ENCODE measurements around the gene MRC1. TPM values are rescaled to one million over a fixed set of nuclear protein-coding genes. Genes with fewer than 3 reads are reported as not detected.

MRC1 gene
- total RNA-seq, 4 donors from 2014 or later = 3.3 to 9.8 (median 5.9) TPM

- H3K27me3 ChIP-seq = no peaks in the 10 kb centered on the region
- TF ChIP-seq POLR2A (IDR thresholded peaks at IDR 0.05) (no peak), EP300 (IDR thresholded peaks at IDR 0.05) (no peak), CTCF (IDR thresholded peaks at IDR 0.05) (no peak), POLR2AphosphoS5 (IDR thresholded peaks at IDR 0.05) (no peak)
- no peaks in the 10 kb centered on the region for H3K36me3 ChIP-seq
- H3K4me3 ChIP-seq = no peak overlapping the region
- H3K9me3 ChIP-seq = no peaks in the 10 kb centered on the region
- H3K27ac ChIP-seq = no peak overlapping the region
- H3K4me1 ChIP-seq = no peaks in the 10 kb centered on the region
- no peak for DNase-seq (ENCODE audit: low spot score in 2 of 2)
Observed at GRCh38 chr10:17888189-17888588, 79.0 kb downstream of the MRC1 start.

- Histone ChIP-seq H3K4me1 (no peaks in the 10 kb centered on the region), H3K27me3 (no peaks in the 10 kb centered on the region), H3K27ac (no peak overlapping the region), H3K4me3 (no peak overlapping the region), H3K9me3 (no peaks in the 10 kb centered on the region), H3K36me3 (no peaks in the 10 kb centered on the region)
- WGBS = 87% methylated on average over 9 of the region's 9 CpGs
- TF ChIP-seq POLR2AphosphoS5 (IDR thresholded peaks at IDR 0.05) (no peak), CTCF (IDR thresholded peaks at IDR 0.05) (no peak), POLR2A (IDR thresholded peaks at IDR 0.05) (no peak), EP300 (IDR thresholded peaks at IDR 0.05) (no peak)
- no peak for DNase-seq (ENCODE audit: low spot score in 2 of 2)
Observed at GRCh38 chr10:17891435-17891834, 82.3 kb downstream of the MRC1 start.

GRCh38 chr10:17904564-17904963 is 95.4 kb downstream of the MRC1 start:
- Histone ChIP-seq H3K4me1 (no peaks in the 10 kb centered on the region), H3K36me3 (no peaks in the 10 kb centered on the region), H3K4me3 (no peak overlapping the region), H3K27me3 (no peaks in the 10 kb centered on the region), H3K27ac (no peak overlapping the region), H3K9me3 (no peaks in the 10 kb centered on the region)
- TF ChIP-seq EP300 (IDR thresholded peaks at IDR 0.05) (no peak), POLR2A (IDR thresholded peaks at IDR 0.05) (no peak), CTCF (IDR thresholded peaks at IDR 0.05) (no peak), POLR2AphosphoS5 (IDR thresholded peaks at IDR 0.05) (no peak)
- 89% methylated on average over 2 of the region's 2 CpGs for WGBS
- DNase-seq (ENCODE audit: low spot score in 2 of 2) = no peak

- TF ChIP-seq POLR2A (IDR thresholded peaks at IDR 0.05) = no peak
- no peak for TF ChIP-seq EP300 (IDR thresholded peaks at IDR 0.05)
- TF ChIP-seq CTCF (IDR thresholded peaks at IDR 0.05) = no peak
- TF ChIP-seq POLR2AphosphoS5 (IDR thresholded peaks at IDR 0.05) = no peak
- H3K4me3 ChIP-seq = no peak overlapping the region
- H3K4me1 ChIP-seq = no peaks in the 10 kb centered on the region
- WGBS = 75% methylated on average over 3 of the region's 3 CpGs
- no peaks in the 10 kb centered on the region for H3K27me3 ChIP-seq
- DNase-seq (ENCODE audit: low spot score in 2 of 2) = no peak
- H3K27ac ChIP-seq = no peak overlapping the region
- no peaks in the 10 kb centered on the region for H3K9me3 ChIP-seq
- no peaks in the 10 kb centered on the region for H3K36me3 ChIP-seq
Observed at GRCh38 chr10:17905491-17905890, 96.3 kb downstream of the MRC1 start.

- Histone ChIP-seq H3K27ac (no peak overlapping the region), H3K4me3 (no peak overlapping the region), H3K27me3 (no peaks in the 10 kb centered on the region), H3K9me3 (no peaks in the 10 kb centered on the region), H3K4me1 (no peaks in the 10 kb centered on the region), H3K36me3 (no peaks in the 10 kb centered on the region)
- WGBS = 65% methylated on average over 1 of the region's 1 CpG
- DNase-seq (ENCODE audit: low spot score in 2 of 2) = no peak
- TF ChIP-seq EP300 (IDR thresholded peaks at IDR 0.05) = no peak
- no peak for TF ChIP-seq POLR2A (IDR thresholded peaks at IDR 0.05)
- no peak for TF ChIP-seq CTCF (IDR thresholded peaks at IDR 0.05)
- TF ChIP-seq POLR2AphosphoS5 (IDR thresholded peaks at IDR 0.05) = no peak
Observed at GRCh38 chr10:17906002-17906401, 96.9 kb downstream of the MRC1 start.
